Globus pallidus (tissue), 1 donor: ENCODE data around the gene METTL15.
"Not testable (repeated sequence)": the region's sequence is repeated elsewhere in the genome, so short reads cannot be mapped to it uniquely, and the experiment has no call there.

Experiments
- DNase-seq: peaks from one replicate; pipeline ENCODE4 v3.0.0-alpha.2; 2015; ENCODE audit warnings: low spot score

METTL15 gene

GRCh38 chr11:28209906-28210305, 101.7 kb downstream of the METTL15 start:
- no peak for DNase-seq

GRCh38 chr11:28222063-28222462, 113.9 kb downstream of the METTL15 start:
- not testable (repeated sequence) for DNase-seq

DNA sequence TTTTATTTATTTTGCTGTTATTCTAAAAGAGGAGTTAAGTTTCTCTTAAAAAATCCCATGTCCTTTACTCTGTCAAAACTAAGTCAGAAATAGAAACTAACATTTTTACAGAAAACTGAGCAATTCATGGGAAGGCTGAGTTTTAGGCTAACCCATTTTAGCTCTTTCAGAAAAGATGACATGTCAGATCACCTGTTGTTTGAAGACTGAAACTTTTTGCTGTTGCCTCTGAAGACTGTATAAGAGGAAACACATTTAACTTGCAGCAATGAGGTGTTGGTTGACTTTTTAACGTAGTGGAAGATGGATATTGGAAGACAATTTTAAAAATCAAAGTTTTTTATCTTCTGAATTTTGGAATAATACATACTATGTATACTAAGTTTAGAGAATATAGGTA, 115.4 kb downstream of the METTL15 start:
- no peak for DNase-seq

GRCh38 chr11:28223994-28224393, 115.8 kb downstream of the METTL15 start:
- no peak for DNase-seq

GRCh38 chr11:28227460-28227859, 119.3 kb downstream of the METTL15 start:
- no peak for DNase-seq

GRCh38 chr11:28228196-28228895, 120.2 kb downstream of the METTL15 start:
- no peak for DNase-seq

DNA sequence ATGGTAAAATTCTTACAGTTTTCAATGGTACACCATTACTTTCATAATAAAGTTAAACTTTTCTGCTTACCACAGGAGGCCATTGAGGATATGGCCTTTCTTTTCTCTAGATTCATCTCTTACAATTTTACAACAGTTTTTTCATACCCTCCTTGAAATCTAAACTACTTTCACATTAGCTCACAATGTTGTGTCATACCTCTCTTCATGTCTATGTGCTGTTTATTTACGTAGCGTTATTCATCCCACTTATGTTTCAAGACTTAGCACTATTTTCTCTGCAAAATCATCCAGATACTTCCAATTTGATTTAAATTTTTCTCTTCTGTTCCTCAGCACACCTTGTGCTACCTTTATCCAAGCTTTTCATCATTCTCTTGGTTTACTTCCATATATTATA, 123.3 kb downstream of the METTL15 start:
- no peak for DNase-seq

GRCh38 chr11:28232649-28233048, 124.5 kb downstream of the METTL15 start:
- no peak for DNase-seq

DNA sequence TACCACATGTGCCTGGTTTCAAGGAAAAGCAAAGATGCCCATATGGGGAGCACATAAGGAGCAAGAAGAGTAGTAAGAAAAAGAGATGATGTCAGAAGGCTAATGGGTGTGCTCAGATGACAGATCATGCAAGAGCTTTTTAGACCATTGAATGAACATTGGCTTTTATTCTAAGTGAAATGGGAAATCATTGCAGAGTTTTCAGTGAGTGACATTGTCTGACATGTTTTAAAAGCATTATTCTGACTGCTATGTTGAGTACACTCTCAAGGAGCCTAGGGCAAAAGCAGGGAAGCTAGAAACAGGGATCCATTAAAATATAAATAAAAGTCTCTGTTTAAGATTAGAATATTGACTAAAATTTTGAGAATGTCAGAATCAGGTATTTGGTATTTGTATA, 133.6 kb downstream of the METTL15 start:
- no peak for DNase-seq

DNA sequence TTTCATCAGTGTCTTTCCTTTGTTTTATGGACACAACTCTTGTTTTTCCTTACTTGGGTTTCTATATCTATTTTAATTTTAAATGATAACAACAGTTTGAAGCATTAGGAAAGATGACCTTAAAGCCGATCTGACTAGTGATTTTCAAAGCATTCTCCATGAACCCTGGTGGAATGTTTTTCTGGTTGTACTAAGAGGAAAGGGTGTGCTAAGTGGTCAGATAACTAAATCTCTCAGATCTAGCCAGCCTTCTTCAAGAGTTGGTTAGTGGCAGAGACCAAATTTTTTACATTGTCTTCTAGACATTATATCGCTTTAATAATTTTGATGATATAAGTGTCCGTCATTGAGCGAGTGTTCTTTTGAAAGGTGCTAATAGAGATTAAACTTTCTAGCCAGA, 134.4 kb downstream of the METTL15 start:
- no peak for DNase-seq

GRCh38 chr11:28243061-28243460, 134.9 kb downstream of the METTL15 start:
- DNase-seq, result no peak

DNA sequence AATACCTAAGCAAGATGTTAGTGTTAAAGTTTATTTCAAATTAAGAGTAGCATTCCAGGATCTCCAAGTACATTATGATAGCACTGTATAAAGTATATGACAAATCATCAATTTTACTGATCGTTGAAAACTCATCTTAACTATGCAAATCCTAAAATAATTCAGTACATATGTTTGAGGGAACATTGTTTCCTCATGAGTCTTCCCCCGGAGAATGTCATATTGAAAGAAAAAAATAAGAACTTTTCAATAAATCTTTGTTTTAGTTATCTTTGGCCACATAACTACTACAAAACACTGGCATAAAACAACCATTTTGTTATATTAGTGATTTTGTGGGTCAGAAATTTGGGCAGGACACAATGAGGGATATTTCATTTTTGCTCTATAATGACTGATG, 135.4 kb downstream of the METTL15 start:
- DNase-seq, result no peak

DNA sequence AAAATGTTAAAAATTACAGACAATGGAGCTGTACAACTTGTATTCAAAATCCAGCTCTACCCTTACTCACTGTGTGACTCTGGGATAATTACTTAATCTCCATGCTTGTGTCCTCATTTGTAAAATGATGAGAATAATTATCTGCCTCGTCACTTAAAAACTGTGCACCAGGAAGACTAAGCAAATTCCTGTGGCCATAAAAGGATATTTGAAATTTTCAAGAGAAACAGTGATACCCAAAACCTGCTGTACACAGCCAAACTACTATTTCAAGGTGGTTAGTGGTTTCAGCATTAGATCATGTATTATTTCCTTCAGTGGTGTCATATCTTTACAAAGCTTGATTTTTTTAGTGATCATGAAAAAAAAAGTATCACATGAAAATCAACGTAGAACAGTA, 136.9 kb downstream of the METTL15 start:
- no peak for DNase-seq

DNA sequence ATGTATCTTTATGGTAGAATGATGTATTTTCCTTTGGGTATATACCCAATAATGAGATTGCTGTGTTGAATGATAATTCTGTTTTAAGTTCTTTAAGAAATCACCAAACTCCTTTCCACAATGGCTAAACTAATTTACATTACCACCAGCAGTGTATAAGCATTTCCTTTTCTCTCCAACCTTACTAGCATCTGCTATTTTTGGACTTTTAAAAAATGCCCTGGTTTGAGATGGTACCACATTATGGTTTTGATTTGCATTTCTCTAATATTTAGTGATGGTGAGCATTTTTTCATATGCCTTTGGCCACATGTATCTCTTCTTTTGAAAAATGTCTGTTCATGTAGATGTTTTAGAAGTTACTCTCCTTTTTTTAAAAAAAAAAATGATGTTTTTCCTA, 142.0 kb downstream of the METTL15 start:
- no peak for DNase-seq

GRCh38 chr11:28251257-28251656, 143.1 kb downstream of the METTL15 start:
- no peak for DNase-seq

GRCh38 chr11:28257761-28258160, 149.6 kb downstream of the METTL15 start:
- no peak for DNase-seq

DNA sequence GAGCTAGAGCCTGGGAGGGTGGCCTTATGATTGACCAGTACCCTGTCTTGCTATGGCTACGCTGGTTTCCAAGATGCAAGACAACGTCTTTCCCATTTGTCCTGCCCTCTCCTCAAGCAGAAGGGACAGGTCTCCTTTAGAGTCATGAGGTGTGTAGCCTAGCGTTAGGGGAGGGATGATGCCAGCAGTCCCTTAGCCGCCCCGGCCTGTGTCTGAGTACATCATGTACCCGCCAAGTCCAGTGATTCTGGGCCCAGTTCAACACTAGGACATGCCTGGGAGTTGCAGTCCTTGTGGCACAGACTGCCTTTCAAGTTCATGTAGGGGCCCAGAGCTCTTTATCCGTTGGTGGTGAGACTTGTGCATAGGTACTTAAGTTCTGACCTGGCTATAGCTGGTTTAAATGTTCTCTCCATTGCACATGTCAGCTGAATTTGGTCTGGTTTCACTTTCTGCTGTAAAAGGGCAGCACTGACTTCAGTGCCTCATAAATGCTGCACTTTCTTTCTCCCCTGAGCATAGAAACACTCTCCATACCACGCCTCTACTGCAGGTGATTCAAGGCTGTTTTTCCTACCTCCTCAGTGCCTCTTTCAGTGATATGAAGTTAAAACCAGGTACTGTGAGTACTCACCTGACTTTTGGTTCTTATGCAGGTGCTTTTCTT, 151.1 kb downstream of the METTL15 start:
- no peak for DNase-seq

DNA sequence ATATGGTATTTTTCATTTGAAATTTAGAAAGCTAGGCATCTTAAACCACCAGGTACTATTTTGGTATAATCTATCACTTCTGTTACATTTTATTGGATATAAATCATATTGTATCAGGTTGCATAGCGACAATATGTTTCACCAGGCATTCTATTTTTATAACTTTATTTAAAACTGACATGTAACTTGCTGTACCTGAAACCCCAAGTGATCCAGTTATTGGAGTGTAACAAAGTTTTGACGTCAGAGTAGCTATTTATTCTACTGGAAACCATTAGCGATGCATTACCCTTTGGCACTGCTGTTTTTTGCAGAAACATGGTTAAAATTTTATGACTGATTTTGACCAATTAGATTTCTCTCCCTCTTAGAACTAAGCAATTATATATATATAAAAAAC, 160.7 kb downstream of the METTL15 start:
- DNase-seq, result no peak

GRCh38 chr11:28269586-28269985, 161.4 kb downstream of the METTL15 start:
- DNase-seq, result no peak

GRCh38 chr11:28272247-28272646, 164.1 kb downstream of the METTL15 start:
- DNase-seq, result not testable (repeated sequence)

DNA sequence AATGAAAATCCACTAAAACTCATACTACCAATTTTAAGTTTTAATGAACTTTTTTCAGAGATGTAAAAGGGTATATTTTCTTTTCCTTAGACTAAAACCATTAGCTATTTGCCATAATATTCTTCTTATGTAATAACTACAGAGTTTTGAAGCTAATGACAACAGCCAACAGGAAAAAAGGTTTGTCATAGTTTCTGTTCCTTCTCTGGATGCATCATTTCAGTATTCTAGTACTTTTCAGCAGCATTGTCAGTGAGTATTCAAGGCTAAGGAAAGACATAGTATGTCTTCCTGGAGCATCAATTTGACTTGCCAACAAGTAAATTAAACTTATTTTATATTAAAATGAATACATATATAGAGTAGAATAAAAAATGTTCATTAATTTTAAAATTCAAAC, 166.0 kb downstream of the METTL15 start:
- no peak for DNase-seq

- DNase-seq, result no peak
These were observed 176.0 kb downstream of the METTL15 start for GRCh38 chr11:28284196-28284595.

GRCh38 chr11:28289444-28289843, 181.3 kb downstream of the METTL15 start:
- no peak for DNase-seq

DNA sequence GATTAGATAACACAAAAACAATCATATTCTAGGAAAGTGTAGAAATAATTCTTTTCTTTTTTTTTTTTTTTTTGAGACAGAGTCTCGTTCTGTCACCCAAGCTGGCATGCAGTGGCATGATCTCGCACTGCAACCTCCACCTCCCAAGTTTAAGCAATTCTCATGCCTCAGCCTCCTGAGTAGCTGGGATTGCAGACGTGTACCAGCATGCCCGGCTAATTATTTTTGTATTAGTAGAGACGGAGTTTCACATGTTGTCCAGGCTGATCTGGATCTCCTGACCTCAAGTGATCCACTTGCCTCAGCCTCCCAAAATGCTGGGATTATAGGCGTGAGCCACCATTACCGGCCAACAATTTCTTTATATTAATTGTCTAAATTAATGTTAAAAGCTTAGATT, 182.8 kb downstream of the METTL15 start:
- not testable (repeated sequence) for DNase-seq
